Prostate gland (tissue), 2 donors: ENCODE data around the gene CDC123. TPM values are rescaled to one million over a fixed set of nuclear protein-coding genes. Genes with fewer than 3 reads are reported as not detected.

Experiments
- DNase-seq: peaks from one replicate; pipeline ENCODE4 v3.0.0-alpha.2; 2019; ENCODE audit warnings: low spot score
- H3K27ac ChIP-seq, 2 donors: fragments of 200-600 bp; sonication (generic); 2 replicates each; pipeline ENCODE4 v1.5.1; 2017 to 2019
- H3K27me3 ChIP-seq: fragments of 200-600 bp; sonication (generic); replicated peaks from 2 replicates; pipeline ENCODE4 v1.5.1; 2019; ENCODE audit not compliant: insufficient read depth
- H3K36me3 ChIP-seq, 2 donors: fragments of 200-600 bp; sonication (generic); 1 replicate in 1 of 2; 2 replicates in 1 of 2; pipeline versions ENCODE4 v1.5.1 to v1.8.1; 2017 to 2019
- H3K4me1 ChIP-seq: fragments of 200-600 bp; sonication (generic); replicated peaks from 2 replicates; pipeline ENCODE4 v1.5.1; 2019
- H3K4me3 ChIP-seq, 2 donors: fragments of 200-600 bp; sonication (generic); 2 replicates each; pipeline ENCODE4 v1.5.1; 2017 to 2019
- H3K9me3 ChIP-seq: fragments of 200-600 bp; sonication (generic); 2 replicates; pipeline ENCODE4 v1.5.1; 2017
- CTCF ChIP-seq, 4 experiments: fragments of 200-600 bp in 2 of 4; fragments of 450-650 bp in 2 of 4; sonication (generic) in 2 of 4; IDR thresholded peaks; 1 replicate in 3 of 4; 2 replicates in 1 of 4; pipeline ENCODE4 v1.5.1; 2016 to 2019; ENCODE audit warnings: antibody characterized with exemption in 4 of 4, mild to moderate bottlenecking in 2 of 4, moderate library complexity in 2 of 4
- POLR2A ChIP-seq: fragments of 450-650 bp; IDR thresholded peaks from one replicate; pipeline ENCODE4 v1.6.1; 2016; ENCODE audit warnings: antibody characterized with exemption, mild to moderate bottlenecking
- POLR2AphosphoS5 ChIP-seq: sonication (generic); formaldehyde crosslinking; IDR thresholded peaks from one replicate; pipeline ENCODE4 v1.6.1; 2017; ENCODE audit warnings: antibody characterized with exemption
- WGBS: methylation state at CpG from one replicate; pipeline ENCODE4 v1.1.5; 2018; 5-methylcytosine and 5-hydroxymethylcytosine counted together
- intact Hi-C: fragments of 100-400 bp; cut with DNase I; formaldehyde crosslinking; loops from one replicate; pipeline ENCODE4 v1.14.2; 2022
- total RNA-seq, 2 donors: library from RNA; depleted of rRNA; stranded (reverse); fragments of >200 nt; gene quantifications; one replicate each; pipeline ENCODE4 v1.1.0, GENCODE V29; 2016

The CDC123 gene
- total RNA-seq, 2 donors from 2014 or later, result 52.4 to 63.3 TPM

GRCh38 chr10:12212454-12212853, 16.5 kb downstream of the CDC123 start:
- Histone ChIP-seq H3K4me3 (no peak overlapping the region), H3K4me1 (no peaks in the 10 kb centered on the region), H3K9me3 (no peaks in the 10 kb centered on the region), H3K27ac (no peak overlapping the region), H3K27me3 (no peaks in the 10 kb centered on the region), H3K36me3 (peaks cover 0 to 14% of the 10 kb centered on the region in 2 donors)
- 79% methylated on average over 3 of the region's 3 CpGs for WGBS
- intact Hi-C loops, result loop anchor here (5.0 kb wide), 1 partner anchor 500 kb away; no protein-coding TSS in a partner anchor
- TF ChIP-seq POLR2AphosphoS5 (no peak), POLR2A (no peak), CTCF (IDR thresholded peaks at IDR 0.05) (no peak)
- DNase-seq, result no peak

DNA sequence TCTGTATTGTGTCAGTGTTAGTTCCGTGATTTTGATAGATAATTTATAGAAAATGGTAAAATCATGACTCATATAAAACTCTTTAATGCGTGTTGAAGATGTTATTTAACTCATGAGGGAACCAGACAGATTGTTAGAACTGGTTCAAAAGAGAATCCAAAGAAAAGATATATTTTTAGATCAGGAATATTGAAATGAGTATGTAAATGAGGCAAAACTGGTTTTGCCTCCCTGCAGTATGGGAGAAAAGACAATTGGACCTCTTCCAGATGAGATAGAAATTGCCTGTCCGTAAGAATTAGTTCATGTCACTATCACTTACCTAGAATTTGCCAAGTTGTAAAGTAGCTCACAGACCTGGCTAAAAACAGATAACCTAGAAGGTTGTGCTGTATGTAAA, 17.6 kb downstream of the CDC123 start:
- TF ChIP-seq CTCF (IDR thresholded peaks at IDR 0.05) (no peak), POLR2AphosphoS5 (no peak), POLR2A (no peak)
- H3K9me3 ChIP-seq, result no peaks in the 10 kb centered on the region
- H3K27ac ChIP-seq, result no peak overlapping the region
- WGBS, result 25% methylated on average over 3 of the region's 3 CpGs
- no peak for DNase-seq
- peaks cover 0 to 14% of the 10 kb centered on the region in 2 donors for H3K36me3 ChIP-seq
- H3K4me1 ChIP-seq, result no peaks in the 10 kb centered on the region
- H3K4me3 ChIP-seq, result no peak overlapping the region
- H3K27me3 ChIP-seq, result no peaks in the 10 kb centered on the region
- intact Hi-C loops, result loop anchor here (5.0 kb wide), 1 partner anchor 499 kb away; no protein-coding TSS in a partner anchor

DNA sequence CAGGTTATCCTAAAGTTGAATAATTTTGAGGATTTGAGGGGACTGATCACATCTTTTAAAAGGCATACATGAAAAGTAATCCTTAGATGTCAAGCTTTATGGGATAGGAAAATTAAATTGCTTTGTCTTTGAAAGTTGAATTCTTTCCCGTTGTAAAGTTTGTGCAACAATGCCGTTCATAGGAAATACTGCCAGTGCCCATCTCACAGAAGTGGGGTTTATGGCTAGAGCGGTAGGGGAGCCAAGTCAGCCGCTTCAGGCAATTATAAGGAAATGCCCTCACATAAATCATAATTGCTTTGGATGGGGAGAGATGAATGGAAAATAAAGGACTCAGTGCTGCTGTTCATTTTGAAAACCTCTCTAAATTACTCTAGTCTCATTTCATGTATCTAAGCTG, 18.1 kb downstream of the CDC123 start:
- Histone ChIP-seq H3K27me3 (no peaks in the 10 kb centered on the region), H3K27ac (no peak overlapping the region), H3K9me3 (no peaks in the 10 kb centered on the region), H3K4me3 (no peak overlapping the region), H3K4me1 (no peaks in the 10 kb centered on the region), H3K36me3 (peaks cover 0 to 14% of the 10 kb centered on the region in 2 donors)
- intact Hi-C loops, result loop anchor here (5.0 kb wide), 1 partner anchor 498 kb away; no protein-coding TSS in a partner anchor
- TF ChIP-seq POLR2A (no peak), POLR2AphosphoS5 (no peak), CTCF (IDR thresholded peaks at IDR 0.05) (no peak)
- no peak for DNase-seq
- WGBS, result 21% methylated on average over 4 of the region's 4 CpGs

GRCh38 chr10:12214763-12215218, 18.8 kb downstream of the CDC123 start:
- Histone ChIP-seq H3K4me1 (no peaks in the 10 kb centered on the region), H3K4me3 (no peak overlapping the region), H3K36me3 (peaks cover 0 to 14% of the 10 kb centered on the region in 2 donors), H3K27ac (peak overlapping the region in 1 of 2 donors; percentile 21), H3K9me3 (no peaks in the 10 kb centered on the region), H3K27me3 (no peaks in the 10 kb centered on the region)
- DNase-seq, result peak; percentile 45
- WGBS, result 28% methylated on average over 6 of the region's 6 CpGs
- peak in 3 of 4 experiments; percentile 55 to 71 (median 67) for TF ChIP-seq CTCF (IDR thresholded peaks at IDR 0.05)
- TF ChIP-seq POLR2A, result no peak
- TF ChIP-seq POLR2AphosphoS5, result no peak
- intact Hi-C loops, result loop anchor here (5.0 kb wide), 1 partner anchor 498 kb away; no protein-coding TSS in a partner anchor

DNA sequence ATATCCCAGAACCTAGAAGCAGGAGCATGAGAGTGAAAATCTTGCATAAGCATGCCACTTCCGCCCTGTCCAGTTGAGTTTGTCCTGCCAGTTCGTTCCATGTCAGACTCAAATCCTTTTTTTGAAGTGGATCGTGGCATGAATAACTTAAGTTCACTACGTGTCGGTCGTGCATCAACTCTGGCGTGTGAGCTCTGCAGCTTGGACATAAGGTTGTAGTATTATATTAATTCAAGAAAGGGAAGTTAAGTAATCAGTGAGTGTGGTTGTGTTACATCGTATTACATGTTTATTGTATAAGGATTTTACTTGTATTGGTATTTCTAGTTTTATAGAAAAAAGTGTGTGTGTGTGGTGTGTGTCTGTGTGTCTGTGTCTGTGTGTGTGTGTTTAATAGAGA, 23.0 kb downstream of the CDC123 start:
- no peaks in the 10 kb centered on the region for H3K9me3 ChIP-seq
- no peaks in the 10 kb centered on the region for H3K27me3 ChIP-seq
- intact Hi-C loops, result no loop called here
- peaks cover 0 to 6% of the 10 kb centered on the region in 2 donors for H3K36me3 ChIP-seq
- H3K27ac ChIP-seq, result no peak overlapping the region
- DNase-seq, result no peak
- no peak for TF ChIP-seq POLR2AphosphoS5
- no peak for TF ChIP-seq CTCF (IDR thresholded peaks at IDR 0.05)
- TF ChIP-seq POLR2A, result no peak
- no peak overlapping the region for H3K4me3 ChIP-seq
- WGBS, result 91% methylated on average over 8 of the region's 8 CpGs
- no peaks in the 10 kb centered on the region for H3K4me1 ChIP-seq
